GM19372 (cell line): ENCODE results near the gene EFCAB9.
"Not testable (repeated sequence)": the region's sequence is repeated elsewhere in the genome, so short reads cannot be mapped to it uniquely, and the experiment has no call there.

ENCODE experiments used
- ATAC-seq: cut with Tn5 transposase; IDR thresholded peaks from one replicate; pipeline ENCODE4 v1.9.1; 2021; ENCODE audit warnings: mild to moderate bottlenecking, low read depth, moderate library complexity; ENCODE audit not compliant: unreplicated experiment

EFCAB9 gene

GRCh38 chr5:172193872-172194271, at the start of gene EFCAB9:
Gene EFCAB9 (plus strand): TSS chr5:172194172. CDS start chr5:172194173, 1 bp downstream.
- ATAC-seq, result no peak

DNA sequence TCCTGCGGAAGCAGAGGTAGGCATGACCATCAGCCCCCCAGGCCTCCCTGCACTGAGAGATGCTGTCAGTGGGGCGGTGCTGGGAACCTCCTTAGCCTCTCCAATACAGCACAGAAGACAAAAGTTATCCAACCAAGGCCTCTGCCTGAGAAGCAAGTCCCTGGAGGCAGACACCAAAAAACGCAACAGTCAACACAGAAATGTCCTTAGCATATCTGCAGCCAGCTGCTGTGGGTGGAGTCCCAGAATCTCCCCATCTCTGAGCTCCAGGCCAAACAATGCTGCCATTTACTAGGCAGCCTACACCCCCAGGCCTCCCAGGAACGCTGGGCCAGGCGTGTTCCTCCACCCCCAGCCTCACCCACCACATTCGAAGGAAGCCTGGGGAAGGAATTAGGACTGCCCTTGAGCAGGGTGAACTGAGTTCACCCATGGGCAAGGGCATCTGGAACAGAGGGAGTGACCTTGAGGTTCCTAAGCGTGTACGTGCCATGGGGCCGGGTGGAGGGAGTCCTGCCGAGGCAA, 49.6 kb upstream of the EFCAB9 start:
- ATAC-seq, result no peak

DNA sequence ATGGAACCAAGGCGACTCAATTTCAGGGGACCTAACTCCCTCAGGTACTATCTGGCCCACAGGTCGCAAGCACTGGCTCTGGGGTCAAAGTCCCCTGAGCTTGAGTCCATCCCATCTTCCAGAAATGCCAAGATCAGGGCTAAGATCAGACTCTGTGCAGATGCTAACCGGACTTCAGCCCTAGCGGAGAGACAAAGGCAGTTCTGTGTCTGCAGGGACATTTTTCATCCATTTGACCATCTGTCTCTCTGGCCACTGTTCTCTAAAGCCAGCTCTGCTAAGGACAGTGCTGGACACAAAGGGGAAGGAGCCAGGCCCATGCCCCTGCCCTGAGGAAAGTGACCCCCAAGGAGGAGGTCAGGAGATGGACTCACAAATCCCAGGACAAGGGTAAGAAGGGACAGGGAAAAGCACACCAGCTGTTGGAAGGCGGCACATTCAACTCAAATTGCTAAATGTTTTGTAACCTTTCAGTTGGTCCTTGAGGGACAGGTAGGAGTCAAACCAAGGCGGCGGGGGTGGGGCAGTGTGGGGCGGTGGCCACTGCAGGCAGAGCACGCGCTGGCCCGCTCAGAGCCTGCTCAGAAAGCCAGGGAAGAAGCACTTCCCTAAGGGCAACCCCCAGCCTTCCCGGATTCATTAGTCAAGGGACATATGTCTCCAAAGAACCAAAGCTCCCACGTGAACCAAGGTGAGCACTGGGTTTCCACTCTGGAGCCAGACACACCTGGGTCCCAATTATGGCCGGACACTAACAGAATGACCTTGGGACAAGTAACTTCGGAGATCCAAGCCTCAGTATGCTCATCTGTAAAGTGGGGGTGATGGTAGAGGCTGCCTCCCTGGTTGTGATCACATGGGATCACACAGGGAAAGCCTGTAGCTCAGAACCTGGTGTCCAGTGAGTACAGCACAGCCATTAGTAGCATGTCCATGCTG, 48.8 kb upstream of the EFCAB9 start:
- no peak for ATAC-seq

DNA sequence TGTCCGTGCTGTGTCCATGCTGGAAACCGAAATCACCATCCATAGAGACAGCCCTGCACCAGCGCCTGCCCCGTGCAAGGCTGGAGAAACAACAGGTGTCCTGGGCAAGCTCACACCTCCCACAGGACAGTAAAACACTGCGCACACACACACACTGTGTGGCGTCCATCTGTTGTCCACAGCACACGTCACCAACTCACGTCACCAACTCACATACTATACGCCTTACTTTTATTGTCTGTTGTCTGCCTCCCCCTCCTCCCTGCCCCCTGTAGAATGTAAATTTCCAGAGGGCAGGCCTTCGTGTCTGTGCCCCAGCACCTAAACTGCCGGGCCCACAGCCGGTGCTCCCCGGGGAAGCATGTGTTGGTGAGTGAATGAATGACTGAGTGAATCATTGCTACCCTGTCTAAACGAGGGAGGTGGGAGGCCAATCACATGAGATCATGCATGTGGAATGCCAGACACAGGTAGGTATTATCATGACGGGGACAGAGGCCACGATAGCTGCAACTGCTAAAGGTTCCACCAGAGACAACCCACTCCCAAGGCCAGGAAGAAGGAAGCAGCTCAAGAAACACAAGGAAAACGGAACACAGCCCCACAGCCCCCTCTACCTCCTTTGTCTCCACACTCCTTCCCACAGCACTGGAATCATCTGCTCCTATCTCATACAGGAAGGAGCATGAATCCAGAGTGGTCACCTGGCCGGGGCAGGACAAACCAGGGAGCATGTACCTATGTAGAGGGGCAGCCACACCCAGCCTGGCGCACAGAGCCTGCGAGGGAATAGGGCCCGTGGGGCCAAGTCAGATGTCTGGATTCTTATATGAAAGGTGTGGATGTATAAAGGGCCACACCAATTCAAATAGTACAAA, 47.9 kb upstream of the EFCAB9 start:
- no peak for ATAC-seq

DNA sequence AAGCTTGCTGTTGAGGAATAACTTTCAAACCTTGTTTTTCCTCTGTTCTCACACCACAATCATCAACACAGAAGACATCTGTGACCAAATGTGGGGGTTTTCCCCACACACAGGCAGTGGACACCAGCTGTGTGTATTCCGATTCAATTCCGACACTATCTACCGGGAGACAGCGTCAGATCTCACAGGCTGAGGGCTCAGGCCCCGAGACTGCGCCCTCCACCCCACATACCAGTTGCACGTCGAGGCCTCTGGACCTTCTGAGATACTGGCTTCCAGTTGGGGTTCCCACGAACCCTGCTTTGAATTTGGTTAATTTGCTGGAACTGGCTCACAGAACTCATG, 47.3 kb upstream of the EFCAB9 start:
- no peak for ATAC-seq

DNA sequence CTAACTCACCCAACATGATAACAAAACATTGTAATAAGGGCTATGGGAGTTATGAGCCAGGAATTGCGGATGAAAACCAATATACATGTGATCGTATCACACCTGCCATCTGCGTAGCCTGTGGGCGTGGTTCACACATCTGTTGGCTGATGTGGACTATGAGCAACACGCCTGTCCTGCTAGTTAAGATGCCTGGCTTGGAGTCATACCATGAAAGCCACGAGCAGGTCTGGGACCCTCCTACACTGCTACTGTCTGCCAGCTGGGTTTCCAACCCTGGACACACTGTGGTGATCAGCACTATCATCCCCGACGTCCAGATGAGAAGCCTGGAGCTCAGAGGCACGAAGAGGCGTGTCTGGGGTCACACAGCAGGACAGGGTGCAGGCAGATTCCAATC, 46.1 kb upstream of the EFCAB9 start:
- ATAC-seq, result no peak

GRCh38 chr5:172148381-172148780, 45.6 kb upstream of the EFCAB9 start:
- ATAC-seq, result no peak

GRCh38 chr5:172149073-172149472, 44.9 kb upstream of the EFCAB9 start:
- no peak for ATAC-seq

GRCh38 chr5:172149481-172149880, 44.5 kb upstream of the EFCAB9 start:
- ATAC-seq, result not testable (repeated sequence)

GRCh38 chr5:172150514-172151425, 43.2 kb upstream of the EFCAB9 start:
- peak; percentile 70 for ATAC-seq

- no peak for ATAC-seq
Observed at GRCh38 chr5:172151661-172152210, 42.2 kb upstream of the EFCAB9 start.

DNA sequence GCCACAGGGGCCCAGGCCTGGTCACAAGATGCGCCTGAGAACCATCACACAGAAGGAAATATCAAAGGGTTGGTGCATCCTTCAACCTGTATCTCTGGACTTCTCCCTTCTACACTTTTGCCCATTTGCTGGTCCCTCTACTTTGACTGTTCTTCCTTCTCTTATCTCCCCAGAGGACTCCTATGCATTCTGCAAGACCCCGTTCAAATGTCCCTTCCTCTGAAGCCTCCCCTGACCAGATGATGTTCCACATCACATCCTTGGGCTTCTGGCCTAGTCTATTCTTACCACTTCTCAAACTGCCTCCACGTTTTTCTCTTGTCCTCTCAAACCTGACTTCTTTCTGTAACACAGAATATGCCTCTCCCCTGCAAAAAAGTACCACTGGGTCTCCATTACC, 40.3 kb upstream of the EFCAB9 start:
- no peak for ATAC-seq

DNA sequence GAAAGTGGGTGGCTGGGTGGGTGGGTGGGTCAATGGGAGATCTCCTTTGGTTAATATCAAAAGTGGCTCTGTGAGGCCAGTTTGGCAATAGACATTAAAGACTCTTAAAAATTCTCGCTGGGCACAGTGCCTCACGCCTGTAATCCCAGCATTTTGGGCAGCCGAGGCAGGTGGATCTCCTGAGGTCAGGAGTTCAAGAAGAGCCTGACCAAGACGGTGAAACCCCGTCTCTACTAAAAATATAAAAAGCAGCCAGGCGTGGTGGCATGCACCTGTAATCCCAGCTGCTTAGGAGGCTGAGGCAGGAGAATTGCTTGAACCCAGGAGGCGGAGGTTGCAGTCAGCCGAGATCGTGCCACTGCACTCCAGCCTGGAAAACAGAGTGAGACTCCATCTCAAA, 38.9 kb upstream of the EFCAB9 start:
- ATAC-seq, result not testable (repeated sequence)

- no peak for ATAC-seq
Observed at GRCh38 chr5:172156541-172156994, 37.4 kb upstream of the EFCAB9 start.

GRCh38 chr5:172159016-172159415, 35.0 kb upstream of the EFCAB9 start:
- ATAC-seq, result no peak

DNA sequence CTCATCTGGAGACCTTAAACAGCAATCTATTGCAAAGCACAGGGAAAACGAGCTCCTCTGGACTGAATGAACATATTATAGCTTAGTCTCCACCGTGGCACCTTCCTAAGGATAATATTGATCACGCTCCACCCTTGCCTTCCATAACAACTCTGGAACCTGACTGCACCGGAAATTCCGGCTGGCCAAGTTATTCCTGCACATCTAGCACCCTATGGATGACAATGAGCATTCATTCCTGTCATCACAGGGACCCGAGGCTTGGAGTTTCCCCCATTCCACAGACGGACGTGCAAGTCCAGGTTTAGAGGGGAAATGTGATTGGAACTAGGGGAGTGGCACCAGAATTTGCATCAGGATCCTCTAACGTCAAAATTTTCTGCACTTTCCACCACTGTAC, 33.5 kb upstream of the EFCAB9 start:
- no peak for ATAC-seq

- ATAC-seq, result no peak
Observed at GRCh38 chr5:172162323-172162986, 31.5 kb upstream of the EFCAB9 start.

DNA sequence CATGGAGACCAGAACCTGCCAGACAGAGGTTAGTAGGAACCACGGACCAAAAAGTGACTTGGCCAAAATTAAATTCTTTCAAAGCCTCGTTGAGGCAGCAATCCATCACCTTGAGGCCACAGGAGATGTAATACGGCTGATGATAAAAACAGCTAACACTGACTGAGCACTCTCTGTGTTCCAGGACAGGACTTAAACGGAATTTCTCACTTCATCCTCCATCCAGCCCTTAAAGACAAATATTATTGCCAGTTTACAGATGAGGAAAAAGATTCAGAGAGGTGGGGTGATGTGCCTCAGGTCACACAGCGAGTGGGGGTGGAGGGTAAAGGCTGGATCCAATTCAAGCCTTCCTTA, 31.0 kb upstream of the EFCAB9 start:
- no peak for ATAC-seq

DNA sequence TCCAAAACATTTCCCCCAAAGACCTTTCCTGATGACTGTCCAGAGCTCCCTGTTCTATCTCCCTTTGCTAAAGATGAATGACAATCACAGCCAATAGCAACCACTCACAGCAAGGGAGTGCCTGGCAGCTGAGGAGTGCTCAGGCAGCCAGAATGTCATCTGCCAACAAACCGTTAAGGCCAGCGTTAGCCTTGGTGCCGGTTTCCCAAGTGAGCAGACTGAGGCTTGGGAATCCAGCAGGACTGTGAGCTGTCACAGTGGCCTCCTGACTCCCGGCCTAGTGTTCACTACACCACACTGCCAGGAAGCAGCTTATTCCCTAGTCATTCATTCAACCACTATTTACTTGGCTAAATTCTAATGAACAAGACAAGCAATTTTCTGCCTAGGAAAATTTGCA, 30.6 kb upstream of the EFCAB9 start:
- ATAC-seq, result no peak
